Measurements from ENCODE around the gene CALHM6.

- TF ChIP-seq CTCF (IDR thresholded peaks at IDR 0.05) (no peak), POLR2AphosphoS5 (IDR thresholded peaks at IDR 0.05) (no peak)
Measured at GRCh38 chr6:116467096-116467495, 5.9 kb downstream of the CALHM6 start.

Data from stomach (tissue), 4 donors.